RCC 7860 (cell line): ENCODE data around the gene RASSF5.
"Not testable (repeated sequence)": the region's sequence is repeated elsewhere in the genome, so short reads cannot be mapped to it uniquely, and the experiment has no call there.

ENCODE experiments used
- DNase-seq: peaks from one replicate; pipeline ENCODE4 v3.0.0-alpha.2; 2015; ENCODE audit warnings: low spot score
- FAIRE-seq: peaks from 2 replicates; lab custom pipeline; 2012; peaks lifted over from hg19 to GRCh38; lab: Jason Lieb, UNC

RASSF5 gene

GRCh38 chr1:206609229-206609991 lies 102.1 kb downstream of the RASSF5 start:
- FAIRE-seq (no peak), DNase-seq (no peak)

DNA sequence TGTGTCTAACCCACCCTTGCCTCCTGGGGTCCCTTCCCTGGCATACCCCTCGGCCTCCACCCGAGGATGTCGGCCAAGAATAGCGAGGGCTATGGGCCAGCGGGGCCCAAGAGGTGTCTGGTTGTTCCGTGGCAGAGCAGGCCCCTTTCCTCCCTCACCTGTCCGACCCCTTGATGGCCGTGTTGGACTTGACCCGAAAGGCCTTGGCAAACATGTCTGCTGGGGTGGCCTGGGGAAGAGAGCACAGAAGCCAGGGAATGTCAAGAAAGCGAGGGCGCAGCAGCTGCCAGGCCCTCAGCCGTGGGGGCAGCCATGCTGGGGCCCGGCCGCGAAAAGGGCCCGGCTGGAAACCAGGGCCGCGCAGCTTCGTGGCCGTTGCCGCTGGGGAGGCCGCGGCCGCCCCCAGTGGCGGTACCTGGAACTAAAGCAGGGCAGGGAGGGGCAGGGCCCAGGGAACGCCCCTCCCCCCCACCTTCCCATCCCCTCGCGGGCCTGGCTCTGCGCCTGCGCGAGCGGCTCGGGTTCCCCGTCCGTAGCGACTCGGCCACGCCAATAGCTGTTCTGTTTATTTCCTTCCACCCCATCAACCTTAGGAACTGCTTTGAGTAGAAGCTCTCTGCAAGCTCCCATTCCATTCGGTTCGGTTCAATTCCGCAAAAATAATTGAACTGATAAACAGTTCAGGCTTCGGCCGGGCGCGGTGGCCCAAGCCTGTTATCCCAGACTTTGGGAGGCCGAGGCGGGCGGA lies 105.0 kb downstream of the RASSF5 start, which contains the start of gene EIF2D:
TSS of gene EIF2D (minus strand) at position 337 of the 748 bp plus-strand sequence. CDS start at position 214, 123 bp downstream.
- DNase-seq: peak; percentile 83
- no peak for FAIRE-seq

GRCh38 chr1:206626396-206626795 lies 119.1 kb downstream of the RASSF5 start:
- DNase-seq, FAIRE-seq: not testable (repeated sequence)

DNA sequence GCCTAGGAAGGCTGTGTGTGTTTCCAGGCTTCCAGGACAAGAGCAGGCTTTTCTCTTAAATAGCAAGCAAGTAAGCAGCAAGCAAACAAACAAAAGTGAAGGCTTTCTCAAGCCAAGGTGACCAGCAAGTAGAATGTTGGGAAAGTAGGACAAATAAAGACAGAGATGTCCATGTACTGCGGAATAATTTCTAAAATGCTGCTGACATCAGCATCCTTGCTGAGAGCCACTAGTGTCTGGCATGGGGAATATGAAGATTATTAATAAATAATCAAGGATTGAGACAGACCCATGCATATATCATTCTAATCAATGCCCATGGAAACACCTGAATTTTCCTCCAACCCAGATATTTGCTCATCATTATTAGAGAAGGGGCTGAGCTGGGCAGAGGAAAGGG lies 121.6 kb downstream of the RASSF5 start:
- FAIRE-seq (no peak), DNase-seq (no peak)

GRCh38 chr1:206631085-206631509 lies 123.8 kb downstream of the RASSF5 start:
- peak; percentile 58 for DNase-seq
- FAIRE-seq: no peak

DNA sequence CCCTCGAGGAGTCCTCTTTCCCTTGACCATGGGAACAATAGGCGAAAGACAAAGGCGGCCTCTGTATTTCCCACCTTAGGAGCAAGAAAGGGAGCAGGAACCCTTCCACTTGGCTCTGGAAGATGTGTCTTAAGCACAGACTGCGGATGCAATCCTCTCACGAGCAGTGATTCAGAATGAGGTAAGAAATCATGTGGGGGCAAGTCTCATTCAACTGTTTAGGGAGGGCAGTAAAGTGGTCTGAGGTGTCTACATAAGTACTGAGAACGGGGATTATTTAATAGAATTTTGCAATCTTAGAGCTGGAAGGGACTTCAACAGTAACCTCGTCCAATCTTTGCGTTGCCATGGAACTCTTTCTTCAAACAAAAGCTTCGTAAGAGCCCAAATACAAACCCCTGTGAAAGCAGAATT lies 126.4 kb downstream of the RASSF5 start:
- FAIRE-seq (peak; percentile 65), DNase-seq (peak; percentile 77)

DNA sequence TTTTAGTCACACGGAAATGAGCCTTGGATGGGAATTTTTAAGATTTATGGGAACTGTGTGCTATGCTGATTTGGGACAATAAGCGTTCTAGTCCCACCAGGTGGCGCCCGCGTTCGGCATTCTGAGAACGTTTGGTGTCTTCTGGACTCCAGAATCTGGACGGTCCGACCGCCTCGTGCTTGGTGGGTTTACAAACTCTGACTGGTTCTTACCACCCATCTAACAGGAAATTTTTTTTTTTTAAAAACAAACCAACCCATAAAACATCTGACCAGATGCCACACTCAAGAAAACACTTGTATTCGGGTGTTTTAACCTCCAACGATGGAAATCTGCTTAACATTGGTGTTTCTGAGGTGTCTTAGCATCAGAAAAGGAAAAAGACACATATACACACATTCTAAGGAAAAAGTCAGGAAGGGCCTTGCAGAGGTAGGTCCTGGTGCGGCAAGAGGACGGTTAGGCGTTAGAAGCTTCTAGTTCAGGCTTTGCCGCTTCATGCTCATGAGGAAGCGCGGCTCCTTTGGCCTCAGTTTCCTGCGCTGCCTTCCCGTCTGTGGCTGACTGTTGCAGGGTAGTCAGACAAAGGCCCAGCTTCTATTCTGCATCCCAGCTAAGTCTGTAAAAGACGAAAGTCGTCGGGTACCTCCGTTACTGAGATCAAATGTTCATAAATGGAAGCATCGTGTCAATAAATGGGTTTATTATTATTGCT lies 127.2 kb downstream of the RASSF5 start:
- DNase-seq (peak; percentile 70), FAIRE-seq (peak; percentile 74)

- DNase-seq (peak; percentile 88), FAIRE-seq (peak; percentile 21)
Measured at GRCh38 chr1:206635080-206635977, 128.0 kb downstream of the RASSF5 start, which contains the start of gene DYRK3. DYRK3 (plus strand) TSS chr1:206635536; CDS start chr1:206635704, 168 bp downstream.

DNA sequence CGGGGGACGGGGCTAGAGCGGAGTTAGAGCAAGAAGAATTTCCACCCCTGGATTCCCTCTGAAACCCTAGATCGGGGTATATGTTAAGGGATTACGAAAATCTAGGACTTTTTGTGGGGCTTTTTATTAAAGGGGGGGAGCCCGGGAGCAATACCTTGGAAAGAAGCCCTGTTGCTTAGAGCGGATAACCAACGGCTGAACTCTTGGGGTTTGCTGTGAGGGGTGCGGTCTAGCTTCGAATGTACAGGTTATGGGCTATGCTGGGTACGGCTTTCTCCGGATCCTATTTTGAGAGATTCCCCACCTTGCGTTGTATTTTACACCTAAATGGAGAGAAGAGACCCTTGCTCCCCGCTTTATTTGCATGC lies 128.6 kb downstream of the RASSF5 start:
- FAIRE-seq (no peak), DNase-seq (no peak)

DNA sequence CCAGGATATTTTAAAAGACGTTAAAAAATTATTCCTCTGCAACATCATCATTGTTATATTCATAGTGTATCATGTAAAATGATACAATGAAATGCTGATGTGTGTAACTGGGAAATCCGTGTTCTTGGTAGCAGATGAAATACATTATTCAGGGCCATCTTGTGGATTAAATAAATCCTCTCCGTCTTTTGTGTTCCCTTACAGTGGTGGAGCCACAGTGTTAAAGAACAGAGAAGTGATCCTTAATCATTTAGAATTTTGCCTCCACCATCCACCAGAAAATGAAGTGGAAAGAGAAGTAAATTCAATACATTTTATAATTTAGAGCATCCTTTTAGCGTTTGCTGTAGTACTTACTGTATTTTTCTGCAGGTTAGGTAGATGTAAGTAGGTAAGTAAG lies 129.3 kb downstream of the RASSF5 start:
- FAIRE-seq: peak; percentile 36

GRCh38 chr1:206637605-206638004 lies 130.3 kb downstream of the RASSF5 start:
- DNase-seq (no peak), FAIRE-seq (no peak)

More for the DNA sequence above, 129.3 kb downstream of the RASSF5 start:
- DNase-seq: no peak
